HG03432 (cell line): ENCODE results near the gene CAMTA1.

Experiments used
- ATAC-seq: cut with Tn5 transposase; IDR thresholded peaks from one replicate; pipeline ENCODE4 v1.9.1; 2021; ENCODE audit warnings: mild to moderate bottlenecking, moderate library complexity; ENCODE audit not compliant: unreplicated experiment

CAMTA1 gene

DNA sequence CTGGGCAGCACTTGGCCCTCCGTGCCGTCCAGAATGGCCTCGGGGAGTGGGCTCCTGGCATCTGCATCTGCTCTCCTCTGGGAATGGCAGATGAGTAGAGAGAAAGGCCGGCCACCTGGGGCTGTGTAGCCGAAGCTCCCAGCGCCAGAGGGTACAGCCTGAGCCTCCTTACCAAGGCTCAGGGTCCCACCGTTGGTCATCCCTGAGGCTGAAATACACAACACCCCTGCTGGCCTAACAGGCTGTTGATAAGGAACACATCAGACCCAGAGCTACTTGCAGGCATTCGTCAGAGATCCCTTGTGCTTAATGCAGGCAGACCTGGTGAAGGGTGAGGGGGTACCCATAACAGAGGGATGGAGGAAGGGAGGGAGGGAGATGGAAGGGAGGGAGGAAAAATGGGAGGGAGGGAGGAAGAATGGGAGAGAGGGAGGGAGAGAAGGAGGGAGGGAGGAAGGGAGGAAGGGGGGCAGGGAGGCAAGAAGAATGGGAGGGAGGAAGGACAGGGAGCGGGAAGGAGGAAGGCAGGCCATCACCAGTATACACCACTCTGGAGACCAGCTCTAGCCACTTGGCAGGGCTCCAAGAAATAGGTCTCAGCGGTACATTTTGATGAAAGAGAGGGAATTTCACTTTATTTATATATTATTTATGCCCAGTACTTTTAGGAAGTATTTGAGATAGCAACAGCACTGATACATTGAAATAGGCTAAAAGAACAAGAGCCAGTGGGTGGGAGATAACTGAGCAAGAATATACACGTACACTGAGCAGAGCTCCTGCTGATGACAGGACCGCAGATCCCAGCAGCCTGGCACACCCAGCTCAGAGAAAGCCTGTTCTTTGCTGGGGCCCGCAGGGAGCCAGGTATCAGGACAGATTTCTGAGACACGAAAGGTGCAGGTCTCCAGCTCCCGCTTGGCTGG is 670.8 kb downstream of the CAMTA1 start:
- no peak for ATAC-seq

DNA sequence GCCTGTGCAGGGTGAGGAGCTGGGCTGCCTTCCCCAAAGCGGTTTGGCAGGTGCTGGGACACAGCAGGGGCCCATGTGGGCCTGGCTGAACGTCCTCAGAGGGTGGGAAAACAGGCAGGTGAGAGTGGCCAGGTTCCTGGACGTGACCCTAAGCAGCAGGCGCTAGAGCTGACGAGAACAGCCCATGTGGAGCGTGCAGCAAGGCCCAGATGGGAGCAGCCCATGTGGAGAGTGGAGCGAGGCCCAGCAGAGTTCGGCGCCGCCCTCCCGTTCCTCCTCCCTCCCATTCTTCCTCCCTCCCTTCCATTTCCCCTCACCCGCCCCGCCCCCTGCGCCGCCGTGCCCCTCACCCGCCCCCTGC is 671.4 kb downstream of the CAMTA1 start:
- no peak for ATAC-seq

DNA sequence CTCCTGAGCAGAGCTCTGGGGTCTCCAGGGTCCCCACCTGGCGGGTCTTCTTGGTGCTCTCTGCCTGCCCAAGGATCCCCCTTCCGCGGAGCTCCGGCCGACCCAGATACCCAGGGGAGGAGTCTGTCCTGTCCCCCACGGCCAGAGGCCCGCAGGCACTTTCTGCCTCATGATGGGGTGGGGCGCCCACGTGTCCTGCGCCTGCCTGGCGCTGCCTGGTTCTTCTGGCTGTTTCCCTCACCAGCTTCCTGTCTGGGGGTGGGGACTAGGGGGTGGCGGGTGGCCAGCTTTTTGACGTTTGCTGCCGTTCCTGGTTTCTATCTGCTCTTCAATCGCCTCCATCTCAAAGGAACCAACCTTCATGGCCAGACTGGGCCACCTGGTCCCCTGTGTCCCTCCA is 672.6 kb downstream of the CAMTA1 start:
- ATAC-seq, result no peak

DNA sequence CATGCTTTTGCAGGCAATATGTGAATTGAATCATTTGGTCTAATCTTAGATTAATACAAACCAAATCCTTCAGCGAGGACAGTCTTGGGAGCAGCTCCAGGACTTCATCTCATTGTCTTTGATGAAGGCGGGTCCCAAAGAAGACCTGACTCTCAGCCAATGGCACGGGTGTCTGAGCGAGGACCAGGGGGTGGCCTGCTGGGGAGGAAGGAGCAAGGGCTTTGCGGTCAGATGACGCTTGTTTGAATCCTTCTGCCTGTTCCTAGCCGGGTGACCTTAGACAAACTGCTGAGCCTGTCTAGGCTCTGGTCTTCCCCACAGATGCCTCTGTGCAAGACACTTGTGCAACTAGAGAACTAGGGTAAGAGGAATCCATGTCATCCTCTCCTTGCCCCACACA is 673.7 kb downstream of the CAMTA1 start:
- ATAC-seq, result no peak

DNA sequence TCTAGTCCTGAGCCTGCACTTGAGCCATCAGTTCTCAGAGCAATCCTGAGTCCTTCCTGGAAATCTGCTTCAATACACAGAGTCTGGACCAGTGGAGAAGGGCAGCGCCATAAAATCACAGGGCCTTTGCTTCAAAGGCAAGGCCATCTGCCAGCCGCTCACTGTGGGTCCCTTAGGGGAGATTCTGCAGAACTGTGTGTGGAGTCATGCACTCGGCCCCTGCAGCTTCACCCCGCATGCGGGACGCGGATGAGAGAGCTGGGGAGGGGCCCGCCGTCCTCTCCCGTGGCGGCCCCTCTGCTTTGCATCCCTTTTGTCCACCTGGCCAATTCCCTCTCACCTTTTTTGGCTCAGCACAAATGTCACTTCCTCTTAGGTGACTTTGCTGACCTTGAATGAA is 674.7 kb downstream of the CAMTA1 start:
- ATAC-seq, result no peak

DNA sequence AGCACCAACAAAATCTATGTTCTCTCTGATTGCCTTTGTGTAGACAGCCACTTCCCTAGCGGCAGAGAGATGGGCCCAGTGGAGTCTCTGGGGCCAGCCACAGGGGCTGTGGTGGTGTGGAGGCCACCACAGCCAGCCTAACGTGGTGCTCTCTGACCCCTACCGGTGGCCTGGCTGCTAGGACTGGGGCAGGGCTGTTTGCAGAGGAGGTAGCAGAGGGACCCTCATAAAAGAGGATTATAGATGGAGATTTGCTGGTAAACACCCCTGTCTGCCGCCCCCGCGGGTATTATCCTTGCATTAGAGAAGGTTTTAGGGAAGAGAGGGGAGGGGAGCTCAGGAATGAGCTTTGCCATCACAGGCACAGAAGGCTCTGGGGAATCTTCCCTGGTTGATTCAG is 675.6 kb downstream of the CAMTA1 start:
- ATAC-seq, result no peak

DNA sequence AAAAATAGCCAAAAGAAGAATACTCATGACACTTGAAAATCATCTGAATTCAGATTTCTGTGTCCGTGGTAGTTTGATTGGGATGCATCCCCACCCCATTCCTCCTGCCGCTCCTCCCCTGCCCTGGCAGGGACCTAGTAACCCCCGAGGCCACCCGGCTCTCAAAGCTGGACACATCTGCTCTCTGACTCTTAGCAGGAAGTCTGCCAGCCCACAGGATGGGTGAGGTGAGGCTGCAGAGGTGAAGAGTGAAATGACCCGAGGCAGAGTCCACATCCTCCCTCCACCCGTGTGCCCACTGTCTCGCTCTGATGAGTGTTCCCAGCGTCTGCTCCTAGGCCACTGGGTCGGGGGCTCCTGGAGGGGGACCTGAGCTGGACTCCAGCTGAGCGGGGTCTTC is 677.4 kb downstream of the CAMTA1 start:
- no peak for ATAC-seq

DNA sequence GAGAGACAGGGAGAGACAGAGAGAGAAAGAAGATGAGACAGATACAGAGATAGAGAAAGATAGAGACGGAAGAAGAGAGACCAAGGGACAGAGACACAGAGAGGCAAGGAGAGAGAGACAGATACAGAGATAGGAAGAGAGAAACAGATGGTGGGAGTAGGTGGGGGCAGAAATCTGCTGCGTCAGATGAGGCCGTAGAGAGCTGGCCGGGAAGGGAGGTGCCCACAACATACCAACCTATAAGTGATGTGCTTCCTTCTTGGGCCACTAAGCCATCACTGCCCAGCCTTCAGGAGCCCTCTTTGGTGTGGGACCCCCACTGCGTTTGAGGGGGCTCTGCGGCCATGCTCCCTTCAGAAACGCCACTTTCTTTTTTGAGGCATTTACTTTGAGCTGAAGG is 678.3 kb downstream of the CAMTA1 start:
- ATAC-seq, result no peak

DNA sequence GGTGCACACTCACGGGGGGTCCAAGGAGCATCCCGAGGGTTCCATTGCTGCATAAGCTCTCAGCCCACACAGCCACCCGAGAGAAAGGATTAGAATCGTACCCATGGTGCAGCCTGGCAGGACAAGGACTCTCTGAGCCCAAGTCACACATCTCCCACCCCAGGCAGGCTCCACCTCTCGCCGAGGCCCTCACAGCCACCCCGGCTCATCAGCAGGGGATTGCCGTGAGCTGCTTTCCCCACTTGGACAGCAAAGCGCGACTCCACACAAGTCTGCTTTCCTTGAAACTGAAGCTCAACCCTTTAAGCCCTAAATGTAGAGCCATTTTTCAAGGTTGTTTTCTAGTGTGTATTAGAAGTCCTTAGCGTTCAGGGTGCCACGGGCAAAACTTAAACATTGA is 679.5 kb downstream of the CAMTA1 start:
- no peak for ATAC-seq

DNA sequence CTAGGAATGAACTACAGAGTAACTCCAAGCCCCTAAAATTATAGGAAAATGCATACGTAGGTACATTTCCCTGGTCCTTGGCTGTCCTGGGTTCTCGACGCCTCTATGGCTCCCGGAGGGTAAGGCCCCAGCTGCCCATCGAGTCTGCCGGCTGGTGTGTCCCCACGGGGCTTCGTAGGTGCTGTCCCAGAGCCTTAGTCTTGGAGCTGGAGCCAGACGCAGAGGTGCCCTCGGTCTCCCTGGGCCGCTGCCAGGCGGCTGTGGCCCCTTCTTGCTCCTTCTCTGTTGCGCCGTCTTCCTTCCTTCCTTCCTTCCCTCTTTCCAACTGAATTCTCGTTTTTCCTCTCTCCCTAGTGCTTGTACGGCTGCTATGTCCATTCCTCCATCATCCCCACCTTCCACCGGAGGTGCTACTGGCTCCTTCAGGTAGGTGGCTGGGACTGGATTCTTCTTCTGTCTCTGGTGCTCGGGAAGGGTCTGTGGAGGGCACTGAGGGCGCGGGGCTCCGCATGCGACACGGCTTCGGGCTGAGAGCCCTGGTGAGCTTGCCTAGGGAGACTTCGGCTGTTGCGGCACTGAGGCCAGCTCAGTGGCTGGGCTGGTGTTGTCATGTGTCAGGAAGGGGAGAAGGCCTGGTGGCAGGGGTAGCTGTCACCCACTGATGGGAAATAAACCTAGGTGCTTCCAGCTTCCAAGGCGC is 682.4 kb downstream of the CAMTA1 start:
- ATAC-seq, result no peak

DNA sequence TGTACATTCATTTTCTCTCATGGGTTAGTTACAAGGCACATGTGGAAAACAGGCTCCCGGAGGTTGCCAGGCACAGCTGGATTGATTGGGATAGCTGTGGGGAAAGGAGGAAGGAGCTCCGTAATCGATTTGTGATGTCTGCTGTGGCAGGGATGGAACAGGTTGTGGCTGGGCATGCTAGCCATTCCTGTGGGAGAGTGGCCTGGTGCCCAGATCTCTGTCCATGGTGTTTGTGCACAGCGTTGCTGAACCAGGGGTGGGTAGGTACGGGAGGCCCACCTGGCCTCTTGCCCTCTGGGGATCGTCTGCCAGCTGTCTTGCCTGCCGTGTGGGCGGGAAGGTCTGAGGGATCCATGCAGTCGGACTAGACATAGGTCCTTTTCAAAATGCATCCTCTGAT is 683.0 kb downstream of the CAMTA1 start:
- ATAC-seq, result no peak

DNA sequence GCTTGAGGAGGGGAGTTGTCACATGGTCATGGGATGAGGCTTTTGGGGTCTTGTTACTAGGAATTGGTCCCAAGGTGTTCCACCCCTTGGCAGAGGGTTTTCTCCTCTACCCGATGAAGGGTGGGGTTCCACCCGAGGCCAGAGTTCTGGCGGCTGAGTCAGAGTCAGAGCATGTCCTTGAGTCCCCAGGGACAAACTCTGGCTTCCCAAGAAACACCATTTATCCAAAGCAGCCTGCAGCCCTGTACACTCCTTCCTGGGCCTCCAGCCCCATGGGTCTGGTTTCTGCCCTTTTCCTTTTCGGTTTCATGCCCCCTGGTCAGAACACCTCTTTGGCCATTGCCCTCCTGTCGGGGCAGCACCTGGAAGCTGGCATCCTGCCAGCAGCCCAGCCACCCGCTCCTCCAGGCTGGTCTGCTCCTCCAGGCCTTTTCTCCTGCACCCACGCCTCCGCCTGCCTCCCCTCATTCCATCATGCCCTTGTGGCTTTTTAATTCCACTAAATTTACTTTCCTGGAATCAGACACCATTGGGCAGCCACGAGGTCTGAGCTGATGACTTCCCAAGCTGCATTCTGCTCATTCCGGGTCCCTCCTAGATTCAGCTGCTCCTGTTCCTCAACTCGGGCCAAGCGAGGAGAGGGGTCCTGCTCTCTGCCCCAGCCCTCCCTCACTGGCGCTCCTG is 684.1 kb downstream of the CAMTA1 start:
- ATAC-seq, result no peak

DNA sequence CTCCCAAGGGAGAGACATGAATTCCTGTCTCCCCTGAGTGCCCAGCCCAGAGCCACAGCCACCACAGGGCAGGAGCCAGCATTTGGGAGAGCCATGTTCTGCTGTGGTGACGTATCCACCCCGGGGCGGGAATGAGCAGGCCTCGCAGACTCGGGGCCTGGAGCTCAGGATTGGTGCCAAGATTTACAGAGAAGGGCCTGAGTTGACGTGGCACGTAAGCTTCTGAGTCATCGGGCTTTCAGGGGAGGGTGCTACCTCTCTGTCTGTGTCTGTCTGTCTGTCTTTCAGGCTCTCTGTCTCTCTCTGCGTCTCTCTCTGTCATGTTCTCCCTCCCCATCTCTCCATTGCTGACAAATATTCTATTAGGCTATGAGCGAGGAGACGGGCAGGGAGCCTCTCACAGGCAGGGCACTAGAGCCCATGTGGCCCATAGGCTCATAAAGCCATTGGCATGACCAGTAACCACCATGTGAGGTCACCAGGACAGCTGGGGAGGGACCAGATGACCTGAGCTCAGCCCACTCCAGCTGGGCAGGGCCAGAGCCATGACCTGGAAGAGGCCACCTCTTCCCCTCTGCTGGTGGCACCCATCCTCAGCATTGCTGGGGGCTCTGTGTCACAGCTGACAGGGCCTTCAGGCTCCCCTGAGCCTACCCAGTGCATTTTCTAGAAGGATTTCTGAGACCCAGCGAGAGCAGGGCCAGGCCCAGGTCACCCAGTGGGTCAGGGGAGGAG is 685.8 kb downstream of the CAMTA1 start:
- ATAC-seq, result no peak

DNA sequence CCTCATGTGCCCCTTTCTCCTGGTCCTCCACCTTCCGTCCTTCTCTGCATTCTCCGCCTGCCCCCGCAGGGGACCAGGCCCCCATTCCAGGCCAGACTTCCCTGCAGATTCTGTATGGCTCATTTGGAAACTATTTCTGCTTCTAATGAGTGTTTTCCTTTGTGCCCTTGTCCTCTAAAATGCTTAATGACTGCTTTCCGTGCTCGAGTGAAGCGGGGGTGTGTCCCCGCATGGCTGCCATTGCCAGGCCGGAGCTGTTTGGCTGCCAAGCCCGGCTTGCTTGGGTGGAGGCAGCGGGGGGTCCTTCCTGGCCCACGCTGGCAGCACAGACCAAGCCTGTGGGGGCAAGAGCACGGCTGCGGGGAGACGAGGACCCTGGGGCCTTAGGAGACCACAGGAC is 686.6 kb downstream of the CAMTA1 start:
- ATAC-seq, result no peak

DNA sequence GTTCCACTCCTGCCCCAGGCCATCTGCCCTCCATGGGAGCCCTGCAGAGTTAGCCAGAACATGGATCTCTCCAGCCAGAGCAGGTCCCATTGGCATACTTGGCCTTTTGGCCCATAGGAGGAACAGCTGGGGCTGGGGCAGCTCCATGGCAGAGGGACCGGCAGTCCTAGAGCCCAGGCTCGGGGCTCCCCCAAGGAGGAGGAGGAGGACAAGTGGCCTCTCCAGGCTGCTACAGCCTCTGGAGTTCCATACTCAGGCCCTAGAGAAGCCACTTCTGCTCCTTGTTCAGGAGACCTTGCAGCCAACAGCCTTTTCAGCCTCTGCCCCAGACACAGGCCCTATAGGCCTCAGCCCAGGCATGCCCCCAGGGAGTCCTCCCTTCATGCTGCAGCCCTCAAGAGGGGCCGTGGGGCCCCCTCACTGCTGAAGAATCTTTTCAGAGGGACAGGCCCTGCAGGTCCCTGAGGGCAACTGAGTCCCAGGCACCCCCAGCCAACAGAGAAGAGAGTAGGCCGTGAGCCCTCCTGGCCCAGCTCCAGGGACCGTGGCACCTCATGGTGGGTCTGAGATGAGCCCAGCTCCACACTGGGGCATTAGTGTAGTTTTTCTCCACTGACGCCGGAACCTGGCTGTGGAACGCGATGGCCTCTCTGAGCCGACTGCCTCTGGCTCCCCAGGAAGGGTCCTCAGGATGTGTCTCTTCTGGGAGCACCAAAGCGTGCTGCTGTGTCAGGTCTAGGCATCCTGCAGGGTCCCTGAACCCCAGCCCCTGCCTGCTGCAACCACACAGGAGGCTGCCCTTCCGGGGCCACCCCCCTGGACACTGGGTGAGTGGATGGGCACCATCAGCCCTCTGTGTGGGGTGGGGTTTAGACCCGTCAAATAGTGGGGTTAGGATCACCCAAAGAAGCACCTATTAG is 688.2 kb downstream of the CAMTA1 start:
- no peak for ATAC-seq

DNA sequence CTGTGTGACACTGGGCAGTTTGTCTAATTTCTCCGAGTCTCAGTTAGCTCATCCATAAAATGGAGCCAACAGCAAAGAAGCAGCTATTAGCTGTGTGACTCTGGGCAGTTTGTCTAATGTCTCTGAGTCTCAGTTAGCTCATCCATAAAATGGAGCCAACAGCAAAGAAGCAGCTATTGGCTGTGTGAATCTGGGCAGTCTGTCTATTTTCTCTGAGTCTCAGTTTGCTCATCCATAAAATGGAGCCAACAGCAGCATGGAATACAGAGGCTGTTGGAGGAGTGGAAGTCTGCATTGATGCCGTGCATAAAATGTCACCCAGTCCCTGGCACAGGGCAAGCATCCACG is 688.9 kb downstream of the CAMTA1 start:
- no peak for ATAC-seq

DNA sequence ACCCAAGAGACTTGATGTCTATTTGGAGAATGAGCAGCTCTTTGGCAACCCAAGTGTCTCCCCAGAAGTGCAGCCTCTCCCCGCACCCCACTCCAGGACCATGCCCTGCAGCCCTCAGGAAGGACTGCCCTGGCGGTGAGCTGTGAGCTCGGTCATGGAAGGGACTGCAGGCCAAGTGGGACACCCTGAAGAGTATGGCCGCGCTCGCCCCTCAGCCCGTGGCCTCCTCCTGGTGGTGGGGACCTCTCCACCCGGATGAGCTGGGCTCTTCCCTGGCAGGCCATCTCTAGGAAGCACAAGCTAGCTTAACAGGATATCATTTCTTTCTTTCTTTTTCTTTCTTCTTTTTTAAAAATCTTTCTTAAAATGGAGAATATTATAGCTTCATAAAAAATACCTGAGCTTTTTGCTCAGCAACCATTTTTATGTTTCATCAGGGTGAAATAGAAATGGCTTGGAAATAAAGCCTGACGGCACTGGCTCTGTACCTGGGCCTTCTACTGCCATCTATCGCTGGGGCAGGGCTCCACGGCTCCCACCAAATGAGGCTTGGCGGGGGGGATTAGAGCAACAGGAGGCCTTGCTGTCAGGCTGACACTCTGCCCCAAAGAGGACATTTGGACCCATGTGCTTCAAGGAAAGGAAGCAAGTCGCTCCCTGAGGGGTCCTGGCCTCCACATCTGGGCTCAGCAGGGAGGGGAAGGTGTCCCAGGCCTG is 689.7 kb downstream of the CAMTA1 start:
- ATAC-seq, result no peak

DNA sequence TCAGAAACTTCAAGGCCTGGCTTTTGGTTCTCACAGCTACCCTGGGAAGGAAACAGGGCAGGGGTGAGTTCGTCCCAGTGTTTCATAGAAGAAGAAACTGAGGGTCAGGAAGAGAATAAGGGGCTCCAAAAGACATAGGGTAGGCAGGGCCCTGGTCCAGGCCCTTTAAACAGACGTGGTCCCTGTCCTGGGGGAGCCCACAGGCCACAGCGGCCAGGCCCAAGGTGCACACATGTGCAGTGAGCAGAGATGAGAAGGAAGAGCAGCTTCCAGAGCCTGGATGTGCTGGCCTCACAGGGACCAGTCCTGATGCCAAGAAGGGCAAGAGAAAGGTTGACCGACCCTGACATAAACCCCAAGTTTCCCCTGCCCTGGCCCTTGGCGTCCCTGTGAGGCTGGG is 690.4 kb downstream of the CAMTA1 start:
- no peak for ATAC-seq

DNA sequence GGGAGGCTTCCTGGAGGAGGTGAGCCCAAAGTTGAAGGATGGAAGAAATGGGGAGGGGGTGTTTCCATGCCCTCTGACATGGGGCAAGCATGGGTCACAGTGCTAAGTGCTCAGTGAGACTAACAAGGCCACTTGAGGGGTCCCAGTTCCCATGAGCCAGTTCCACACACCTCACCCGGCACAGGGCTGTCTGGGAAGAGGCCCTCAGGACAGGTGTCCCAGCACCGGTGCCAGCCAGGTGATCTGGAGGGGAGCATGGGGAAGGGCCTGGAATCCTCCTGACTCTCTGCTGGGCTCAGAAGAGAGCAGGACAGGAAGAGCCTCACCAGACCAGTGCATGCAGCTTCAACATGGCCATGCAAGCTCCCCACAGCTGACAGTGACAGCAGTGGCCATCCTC is 691.1 kb downstream of the CAMTA1 start:
- no peak for ATAC-seq
